ENCODE measurements around the gene CYP2R1.
"Not testable (repeated sequence)": the region's sequence is repeated elsewhere in the genome, so short reads cannot be mapped to it uniquely, and the experiment has no call there.

The CYP2R1 gene

DNA sequence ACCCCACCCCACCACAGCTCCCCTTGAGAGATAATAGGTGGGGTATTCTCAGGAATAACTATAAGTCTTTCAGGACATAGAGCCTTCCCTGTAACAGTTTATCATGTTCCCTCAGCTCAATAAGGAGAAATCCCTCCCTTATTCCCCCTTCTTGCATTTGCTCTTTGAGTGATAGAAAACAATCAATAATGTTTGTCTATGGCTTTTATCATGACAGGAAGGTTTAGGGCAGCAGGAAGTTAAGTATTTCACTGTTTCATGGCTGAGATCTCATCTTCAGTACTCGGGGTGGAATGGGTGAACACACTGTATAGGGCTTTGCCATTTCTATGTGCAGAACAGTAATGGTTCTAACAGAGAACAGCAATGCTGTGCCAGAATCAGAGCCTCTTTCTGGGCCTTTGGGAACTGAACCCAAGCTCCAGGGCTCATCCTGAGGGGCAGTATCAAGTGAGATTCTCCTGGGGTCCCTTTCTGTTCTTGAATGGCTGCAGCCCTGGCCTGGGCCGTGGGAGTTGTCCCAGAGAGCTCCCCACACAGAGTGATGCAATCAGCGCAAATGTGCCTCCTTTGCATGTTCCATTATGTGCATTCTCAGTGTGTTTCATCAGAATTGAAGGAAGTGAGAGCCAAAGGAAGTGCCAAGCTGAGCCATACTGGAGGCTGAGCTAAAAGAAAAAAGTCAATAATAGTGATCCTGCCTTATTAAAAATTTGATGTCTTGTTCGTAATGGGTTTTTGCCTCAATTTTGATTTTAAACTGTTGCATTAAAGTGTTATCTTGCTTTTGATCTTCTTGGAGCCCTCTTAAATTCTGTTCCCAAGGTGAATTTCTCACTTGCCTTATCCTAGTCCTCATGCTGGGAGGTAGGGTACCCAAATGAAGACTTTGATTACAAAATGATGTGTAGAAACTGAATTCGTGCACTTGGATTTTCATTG, 2.9 kb upstream of the CYP2R1 start:
- no peak for FAIRE-seq
- DNase-seq (ENCODE audit: extremely low spot score, insufficient read length, low read depth) = no peak

- no peak for DNase-seq (ENCODE audit: extremely low spot score, insufficient read length, low read depth)
- no peak for FAIRE-seq
Observed at GRCh38 chr11:14892577-14892976, 546 bp upstream of the CYP2R1 start.

DNA sequence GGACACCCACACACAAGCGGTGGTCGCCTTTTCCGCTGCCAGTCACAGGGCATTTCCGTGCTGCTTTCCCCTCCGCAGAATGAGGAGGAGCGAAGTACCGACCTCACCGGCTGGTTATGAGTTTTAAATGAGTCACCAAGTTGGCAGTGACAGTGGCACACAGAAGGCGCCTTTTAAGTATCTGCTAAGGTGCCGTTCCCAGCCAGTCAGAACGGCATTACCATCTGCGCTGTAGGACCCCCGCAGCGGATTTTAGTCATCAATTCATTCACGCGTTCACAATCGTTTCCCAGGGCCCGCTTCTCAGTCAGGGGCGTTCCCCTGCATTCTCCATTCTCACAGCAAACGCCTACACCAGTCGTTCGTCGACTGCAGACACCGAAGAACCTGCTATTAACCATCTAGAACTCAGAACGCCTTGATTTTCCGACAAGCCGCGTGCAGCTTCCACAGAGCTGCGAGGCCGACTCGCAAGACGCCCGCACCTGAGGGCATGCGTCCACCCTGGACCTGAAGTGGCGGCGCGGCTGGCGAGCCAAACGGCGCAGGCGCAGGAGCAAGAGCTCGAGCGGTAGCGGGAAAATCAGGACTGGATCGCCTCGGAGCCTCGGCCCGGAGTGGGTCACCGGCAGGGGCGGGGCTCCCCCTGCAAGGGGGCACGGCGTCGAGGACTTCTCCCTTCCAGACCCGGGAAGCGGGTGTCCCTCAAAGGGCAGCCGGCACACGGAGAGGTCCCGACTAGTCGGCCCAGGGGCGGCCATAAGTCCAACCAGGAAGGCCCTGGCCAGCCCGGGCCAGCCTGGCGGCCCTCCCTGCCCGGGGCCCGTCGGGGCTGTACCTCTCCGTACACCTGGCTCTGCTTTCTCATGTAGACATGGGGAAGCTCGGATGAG, 642 bp downstream of the CYP2R1 start:
- peak; percentile 90 for FAIRE-seq
- DNase-seq (ENCODE audit: extremely low spot score, insufficient read length, low read depth) = peak; percentile 79

- no peak for DNase-seq (ENCODE audit: extremely low spot score, insufficient read length, low read depth)
- FAIRE-seq = no peak
Observed at GRCh38 chr11:14886513-14886912, 5.5 kb downstream of the CYP2R1 start.

GRCh38 chr11:14884667-14885273, 7.3 kb downstream of the CYP2R1 start:
- FAIRE-seq = no peak
- DNase-seq (ENCODE audit: extremely low spot score, insufficient read length, low read depth) = no peak

- not testable (repeated sequence) for DNase-seq (ENCODE audit: extremely low spot score, insufficient read length, low read depth); FAIRE-seq
Observed at GRCh38 chr11:14883683-14884082, 8.3 kb downstream of the CYP2R1 start.

DNA sequence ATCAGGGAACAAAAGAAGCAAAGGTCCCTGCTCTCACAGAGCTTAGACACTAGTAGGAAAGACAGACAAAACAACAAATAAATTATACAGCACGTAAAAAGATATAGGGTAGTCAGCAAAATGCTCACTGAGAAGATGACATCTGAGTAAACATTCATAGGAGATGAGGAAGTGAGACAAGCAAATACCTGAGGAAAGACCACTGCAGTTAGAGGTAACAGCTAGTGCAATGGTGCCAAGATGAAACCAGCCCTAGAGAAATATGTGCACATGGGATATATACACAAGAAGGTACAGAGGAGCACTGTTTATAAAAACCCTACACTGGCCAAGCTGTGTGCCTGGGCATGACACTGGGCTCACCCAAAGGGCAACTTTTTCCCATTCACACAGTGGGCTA, 9.8 kb downstream of the CYP2R1 start:
- DNase-seq (ENCODE audit: extremely low spot score, insufficient read length, low read depth) = no peak
- FAIRE-seq = no peak

- peak; percentile 9 for FAIRE-seq
- no peak for DNase-seq (ENCODE audit: extremely low spot score, insufficient read length, low read depth)
Observed at GRCh38 chr11:14881576-14882193, 10.3 kb downstream of the CYP2R1 start.

DNA sequence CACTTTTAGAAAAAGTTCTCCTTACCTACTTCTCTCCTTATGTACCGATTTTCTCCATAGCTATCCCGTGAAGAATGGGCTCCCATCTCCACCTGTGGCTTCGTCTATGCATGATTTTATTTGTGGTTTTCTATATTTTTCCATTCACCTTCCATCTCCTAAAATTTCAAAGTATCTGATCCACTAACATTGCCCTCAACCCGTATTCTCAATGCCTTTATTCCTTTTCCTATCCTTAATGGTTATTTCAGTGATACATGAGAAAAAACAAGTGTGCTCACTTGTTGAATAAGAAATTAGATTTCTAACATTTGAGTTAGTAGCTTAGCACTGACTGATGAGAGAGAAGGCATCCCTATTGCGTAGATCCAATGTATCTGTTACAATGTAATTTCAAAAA, 16.9 kb downstream of the CYP2R1 start:
- no peak for FAIRE-seq
- DNase-seq (ENCODE audit: extremely low spot score, insufficient read length, low read depth) = no peak

DNA sequence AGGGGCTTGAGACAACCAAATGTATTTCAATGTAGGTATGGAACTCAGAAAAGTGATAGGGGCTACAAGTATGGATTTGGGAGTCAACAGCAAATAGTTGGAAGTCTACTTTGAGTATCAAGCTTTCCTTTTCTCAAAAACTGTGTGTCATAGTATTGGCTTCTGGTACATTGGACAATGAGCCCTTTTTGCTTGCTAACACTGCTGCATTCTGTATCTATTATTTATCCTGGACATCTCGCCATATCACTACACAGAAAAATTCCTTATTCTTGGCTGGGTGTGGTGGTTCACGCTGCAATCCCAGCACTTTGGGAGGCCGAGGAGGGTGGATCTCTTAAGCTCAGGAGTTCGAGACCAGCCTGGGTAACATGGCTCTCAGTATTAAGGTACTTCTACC, 18.4 kb downstream of the CYP2R1 start:
- no peak for FAIRE-seq

GRCh38 chr11:14872032-14872431, 20.0 kb downstream of the CYP2R1 start:
- no peak for DNase-seq (ENCODE audit: extremely low spot score, insufficient read length, low read depth)
- no peak for FAIRE-seq

More for the DNA sequence above, 18.4 kb downstream of the CYP2R1 start:
- DNase-seq (ENCODE audit: extremely low spot score, insufficient read length, low read depth) = no peak

- not testable (repeated sequence) for DNase-seq (ENCODE audit: extremely low spot score, insufficient read length, low read depth); FAIRE-seq
Observed at GRCh38 chr11:14863775-14864174, 28.3 kb downstream of the CYP2R1 start.

DNA sequence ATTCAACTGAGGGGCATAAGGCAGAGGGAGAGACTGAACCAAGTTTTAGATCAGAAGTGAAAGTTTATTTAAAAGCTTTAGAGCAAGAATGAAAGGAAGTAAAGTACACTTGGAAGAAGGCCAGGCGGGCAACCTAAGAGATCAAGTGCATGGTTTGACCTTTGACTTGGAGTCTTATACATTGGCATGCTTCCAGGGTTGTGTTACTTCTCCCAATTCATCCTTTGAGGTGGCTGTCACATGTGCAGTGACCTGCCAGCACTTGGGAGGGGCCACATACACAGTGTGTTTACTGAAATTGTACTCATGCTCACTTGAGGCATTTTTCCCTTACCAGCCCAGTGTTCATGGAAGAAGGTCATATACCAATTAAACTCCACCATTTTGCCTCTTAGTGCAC, 30.4 kb downstream of the CYP2R1 start:
- DNase-seq (ENCODE audit: extremely low spot score, insufficient read length, low read depth) (no peak), FAIRE-seq (no peak)

DNA sequence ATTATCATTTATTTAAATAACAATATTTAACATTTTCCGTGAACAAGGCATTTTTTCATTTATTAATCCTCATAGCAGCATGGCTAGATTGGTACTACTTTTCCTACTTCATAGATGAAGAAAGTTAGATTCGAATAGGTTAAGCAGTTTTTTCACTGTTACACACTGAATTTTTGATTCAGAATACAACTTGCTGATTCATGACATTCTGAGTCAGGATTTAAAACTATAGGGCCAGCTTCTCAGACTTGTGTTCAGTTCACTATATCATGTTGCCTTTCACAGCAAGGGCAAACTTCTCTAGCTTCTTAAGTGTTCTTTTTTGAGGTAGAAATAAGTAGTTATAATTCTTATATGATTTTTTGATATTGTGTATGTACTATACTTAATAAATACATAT, 31.5 kb downstream of the CYP2R1 start:
- FAIRE-seq (no peak), DNase-seq (ENCODE audit: extremely low spot score, insufficient read length, low read depth) (no peak)

- DNase-seq (ENCODE audit: extremely low spot score, insufficient read length, low read depth) = no peak
- no peak for FAIRE-seq
Observed at GRCh38 chr11:14858404-14858803, 33.6 kb downstream of the CYP2R1 start.

DNA sequence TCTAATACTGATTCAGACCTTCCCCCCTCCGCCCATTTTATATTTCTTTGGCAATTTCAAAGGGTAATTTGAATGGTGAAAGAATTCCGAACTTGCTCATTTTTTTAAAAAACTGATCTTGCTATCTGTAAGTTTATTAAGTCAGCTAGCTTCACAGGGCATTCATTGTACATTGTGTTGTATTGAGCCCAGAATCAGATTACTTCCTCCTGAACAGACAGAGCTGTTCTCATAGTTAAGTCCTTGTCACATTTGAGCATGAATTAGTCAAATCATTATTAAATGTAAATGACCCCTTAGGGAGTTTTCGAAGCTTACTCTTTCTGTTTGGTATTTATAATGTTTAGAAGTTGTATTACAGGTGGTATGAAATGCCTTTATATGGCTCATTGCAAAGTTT, 34.4 kb downstream of the CYP2R1 start:
- DNase-seq (ENCODE audit: extremely low spot score, insufficient read length, low read depth) (no peak), FAIRE-seq (no peak)

GRCh38 chr11:14855890-14856289, 36.1 kb downstream of the CYP2R1 start:
- FAIRE-seq (no peak), DNase-seq (ENCODE audit: extremely low spot score, insufficient read length, low read depth) (no peak)

DNA sequence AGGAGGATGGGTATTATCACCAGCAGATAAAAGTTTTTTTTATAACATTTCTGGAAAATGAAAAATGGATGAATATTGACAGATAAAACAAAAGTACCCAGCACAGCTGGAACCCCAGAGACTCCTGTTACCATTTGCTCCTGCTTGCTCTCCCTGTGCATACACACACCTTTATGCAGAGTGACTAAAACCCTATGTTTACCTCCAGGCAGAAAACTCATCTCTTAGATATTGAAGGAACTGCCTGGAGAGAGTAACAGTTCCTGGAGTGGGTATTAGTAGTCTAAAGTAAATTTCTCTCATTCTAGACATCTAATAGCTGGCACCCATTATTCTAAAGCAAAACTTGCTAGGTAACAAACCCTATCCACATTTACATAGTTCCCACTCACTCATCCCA, 38.0 kb downstream of the CYP2R1 start:
- FAIRE-seq (no peak), DNase-seq (ENCODE audit: extremely low spot score, insufficient read length, low read depth) (no peak)

GRCh38 chr11:14852571-14853177, 39.4 kb downstream of the CYP2R1 start:
- no peak for FAIRE-seq
- no peak for DNase-seq (ENCODE audit: extremely low spot score, insufficient read length, low read depth)

GRCh38 chr11:14842002-14842401, 50.0 kb downstream of the CYP2R1 start:
- DNase-seq (ENCODE audit: extremely low spot score, insufficient read length, low read depth) (no peak), FAIRE-seq (no peak)

All from GM18507 (cell line).